ENCODE data around the gene GABRA4. TPM values are rescaled to one million over a fixed set of nuclear protein-coding genes. Genes with fewer than 3 reads are reported as not detected.

Gene GABRA4
- total and polyA plus RNA-seq, 8 donors: 0.05 to 0.37 TPM; not detected in 6

DNA sequence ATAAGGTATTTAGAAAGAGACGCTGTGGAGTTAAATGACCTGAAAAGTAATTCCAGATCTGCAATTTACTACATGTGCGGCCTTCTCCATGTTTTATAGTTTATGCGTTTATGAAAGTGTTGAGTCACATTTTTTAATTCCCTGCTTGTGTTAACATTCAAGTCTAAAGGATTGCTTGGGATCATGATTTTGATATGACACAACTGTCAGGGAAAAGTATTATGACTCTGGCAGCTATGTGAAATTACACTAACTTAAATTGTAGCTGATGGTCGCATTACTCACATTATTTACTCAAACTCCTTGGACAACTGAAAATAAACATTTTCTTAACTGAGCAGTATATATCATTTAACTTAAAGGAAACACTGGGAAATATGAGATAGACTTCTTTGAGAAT is 23.7 kb upstream of the GABRA4 start:
- intact Hi-C loops (cut with DNase I; ENCODE audit: low total_unique reads): no loop called here
- TF ChIP-seq EP300 (IDR thresholded peaks at IDR 0.05) (no peak), POLR2AphosphoS5 (IDR thresholded peaks at IDR 0.05) (no peak), POLR2A (IDR thresholded peaks at IDR 0.05) (no peak)
- TF ChIP-seq, protein P1, sequence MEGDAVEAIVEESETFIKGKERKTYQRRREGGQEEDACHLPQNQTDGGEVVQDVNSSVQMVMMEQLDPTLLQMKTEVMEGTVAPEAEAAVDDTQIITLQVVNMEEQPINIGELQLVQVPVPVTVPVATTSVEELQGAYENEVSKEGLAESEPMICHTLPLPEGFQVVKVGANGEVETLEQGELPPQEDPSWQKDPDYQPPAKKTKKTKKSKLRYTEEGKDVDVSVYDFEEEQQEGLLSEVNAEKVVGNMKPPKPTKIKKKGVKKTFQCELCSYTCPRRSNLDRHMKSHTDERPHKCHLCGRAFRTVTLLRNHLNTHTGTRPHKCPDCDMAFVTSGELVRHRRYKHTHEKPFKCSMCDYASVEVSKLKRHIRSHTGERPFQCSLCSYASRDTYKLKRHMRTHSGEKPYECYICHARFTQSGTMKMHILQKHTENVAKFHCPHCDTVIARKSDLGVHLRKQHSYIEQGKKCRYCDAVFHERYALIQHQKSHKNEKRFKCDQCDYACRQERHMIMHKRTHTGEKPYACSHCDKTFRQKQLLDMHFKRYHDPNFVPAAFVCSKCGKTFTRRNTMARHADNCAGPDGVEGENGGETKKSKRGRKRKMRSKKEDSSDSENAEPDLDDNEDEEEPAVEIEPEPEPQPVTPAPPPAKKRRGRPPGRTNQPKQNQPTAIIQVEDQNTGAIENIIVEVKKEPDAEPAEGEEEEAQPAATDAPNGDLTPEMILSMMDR (IDR thresholded peaks at IDR 0.05): no peak

DNA sequence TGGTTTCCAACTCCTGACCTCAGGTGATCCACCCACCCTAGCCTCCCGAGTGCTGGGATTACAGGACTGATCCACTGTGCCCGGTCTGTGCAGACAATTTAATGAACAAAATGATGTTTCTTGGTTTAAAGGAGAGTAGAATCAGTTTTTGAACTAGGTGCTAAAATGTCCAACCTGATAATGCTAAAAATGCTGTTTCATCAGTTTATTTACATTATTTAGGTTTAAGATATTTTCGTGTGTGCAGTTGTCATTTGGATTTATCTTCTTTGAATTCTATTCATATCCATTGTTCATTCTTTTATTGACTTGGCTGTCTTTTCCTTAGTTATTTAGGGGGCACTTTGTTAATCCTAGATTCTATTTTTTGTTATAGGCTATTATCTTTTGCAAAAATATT is 20.0 kb upstream of the GABRA4 start:
- intact Hi-C loops (cut with DNase I; ENCODE audit: low total_unique reads): no loop called here
- Histone ChIP-seq H3K27ac (no peak overlapping the region), H3K36me3 (no peaks in the 10 kb centered on the region), H3K4me1 (no peaks in the 10 kb centered on the region), H3K9me3 (no peaks in the 10 kb centered on the region), H3K27me3 (no peaks in the 10 kb centered on the region), H3K4me3 (no peak overlapping the region)
- DNase-seq: no peak
- 74 to 86% (median 79%) methylated on average over 3 of the region's 3 CpGs for WGBS, 5 donors
- no peak for TF ChIP-seq POLR2AphosphoS5 (IDR thresholded peaks at IDR 0.05)
- TF ChIP-seq POLR2A (IDR thresholded peaks at IDR 0.05): no peak
- TF ChIP-seq, protein P1 (IDR thresholded peaks at IDR 0.05): no peak
- no peak for TF ChIP-seq EP300 (IDR thresholded peaks at IDR 0.05)

More for the DNA sequence above, 23.7 kb upstream of the GABRA4 start:
- 60 to 79% (median 75%) methylated on average over 4 of the region's 4 CpGs for WGBS, 5 donors
- H3K27ac ChIP-seq: no peak overlapping the region
- H3K36me3 ChIP-seq: no peaks in the 10 kb centered on the region
- H3K4me3 ChIP-seq: no peak overlapping the region
- H3K9me3 ChIP-seq: no peaks in the 10 kb centered on the region
- no peaks in the 10 kb centered on the region for H3K4me1 ChIP-seq
- no peaks in the 10 kb centered on the region for H3K27me3 ChIP-seq
- DNase-seq: no peak

DNA sequence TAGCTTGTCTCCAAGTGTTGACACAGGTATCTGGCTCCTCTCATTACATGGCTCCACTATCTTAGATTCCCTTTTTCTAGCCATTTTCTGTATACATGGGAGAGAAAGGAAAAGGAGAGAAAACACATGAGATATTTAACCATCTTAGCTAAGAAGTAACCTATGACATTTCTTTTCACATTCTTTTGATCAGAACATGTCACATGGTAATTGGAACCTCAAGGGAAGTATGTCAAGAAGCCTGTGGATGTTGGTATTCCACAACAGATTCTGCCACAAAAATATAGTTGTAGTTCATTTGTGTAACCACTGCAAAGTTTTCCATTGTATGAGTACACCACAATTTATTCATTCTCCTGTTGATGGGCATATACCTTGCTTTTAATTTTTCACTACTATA is 19.3 kb upstream of the GABRA4 start:
- Histone ChIP-seq H3K9me3 (no peaks in the 10 kb centered on the region), H3K27me3 (no peaks in the 10 kb centered on the region), H3K27ac (no peak overlapping the region), H3K4me1 (no peaks in the 10 kb centered on the region), H3K4me3 (no peak overlapping the region), H3K36me3 (no peaks in the 10 kb centered on the region)
- TF ChIP-seq EP300 (IDR thresholded peaks at IDR 0.05): no peak
- no peak for TF ChIP-seq POLR2AphosphoS5 (IDR thresholded peaks at IDR 0.05)
- TF ChIP-seq, protein P1 (IDR thresholded peaks at IDR 0.05): no peak
- TF ChIP-seq POLR2A (IDR thresholded peaks at IDR 0.05): no peak
- DNase-seq: no peak
- intact Hi-C loops (cut with DNase I; ENCODE audit: low total_unique reads): no loop called here

DNA sequence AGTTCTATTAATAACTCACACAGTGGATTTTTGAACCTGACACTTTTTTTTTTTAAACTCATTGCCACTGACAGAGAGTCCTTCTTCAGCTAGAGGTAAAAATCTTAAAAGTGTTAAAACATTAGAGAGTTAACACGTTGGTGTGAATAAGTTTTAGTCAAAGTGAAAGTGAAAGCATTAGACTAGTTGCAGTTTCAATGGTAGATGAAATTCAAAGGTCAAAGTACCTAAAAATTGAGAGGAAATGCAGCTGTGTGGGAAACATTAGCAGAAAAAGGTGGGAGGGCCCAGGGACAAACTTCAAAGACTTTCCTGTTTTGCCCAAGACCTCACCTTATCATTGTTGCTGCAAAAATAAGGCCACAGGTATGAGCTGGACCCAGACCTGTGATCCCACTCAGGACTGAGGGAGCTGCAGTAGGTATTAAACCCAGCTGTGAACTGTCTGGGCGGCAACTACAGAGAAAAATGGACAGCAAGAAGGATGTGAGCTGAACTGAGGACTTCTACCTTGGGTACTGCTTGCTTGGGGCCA is 17.6 kb upstream of the GABRA4 start:
- TF ChIP-seq EP300 (IDR thresholded peaks at IDR 0.05) (no peak), POLR2A (IDR thresholded peaks at IDR 0.05) (no peak), POLR2AphosphoS5 (IDR thresholded peaks at IDR 0.05) (no peak)
- TF ChIP-seq, protein P1 (IDR thresholded peaks at IDR 0.05): no peak
- no peak overlapping the region for H3K27ac ChIP-seq
- intact Hi-C loops (cut with DNase I; ENCODE audit: low total_unique reads): no loop called here
- no peaks in the 10 kb centered on the region for H3K36me3 ChIP-seq
- 44 to 54% (median 45%) methylated on average over 2 of the region's 2 CpGs for WGBS, 5 donors
- H3K4me3 ChIP-seq: no peak overlapping the region
- DNase-seq: peak in 1 of 2 donors; percentile 7
- no peaks in the 10 kb centered on the region for H3K9me3 ChIP-seq
- no peaks in the 10 kb centered on the region for H3K4me1 ChIP-seq
- H3K27me3 ChIP-seq: no peaks in the 10 kb centered on the region
